GM12865 (cell line): ENCODE measurements around the gene PPM1H.

Experiments used
- DNase-seq: peaks from one replicate; pipeline ENCODE4 v3.0.0; 2010; ENCODE audit warnings: low read depth
- H3K4me3 ChIP-seq: 2 replicates; pipeline ENCODE4 v1.5.1; 2011; ENCODE audit warnings: mild to moderate bottlenecking, low read depth, low read length, control low read depth
- CTCF ChIP-seq: IDR thresholded peaks from 2 replicates; pipeline ENCODE4 v1.5.1; 2011; ENCODE audit warnings: low read length, control low read depth, low read depth, inconsistent platforms; ENCODE audit not compliant: insufficient read depth; ENCODE audit errors: missing control alignments

The PPM1H gene

GRCh38 chr12:62898526-62898925 is 36.4 kb downstream of the PPM1H start:
- peak; percentile 15 for DNase-seq
- no peak for TF ChIP-seq CTCF
- no peak overlapping the region for H3K4me3 ChIP-seq

- TF ChIP-seq CTCF: no peak
- no peak overlapping the region for H3K4me3 ChIP-seq
- no peak for DNase-seq
Observed at GRCh38 chr12:62895351-62895877, 39.5 kb downstream of the PPM1H start.

- TF ChIP-seq CTCF: no peak
- H3K4me3 ChIP-seq: no peak overlapping the region
- DNase-seq: no peak
Observed at GRCh38 chr12:62893276-62893675, 41.7 kb downstream of the PPM1H start.

- H3K4me3 ChIP-seq: no peak overlapping the region
- TF ChIP-seq CTCF: no peak
- no peak for DNase-seq
Observed at GRCh38 chr12:62891805-62892549, 43.0 kb downstream of the PPM1H start.

- no peak for TF ChIP-seq CTCF
- DNase-seq: no peak
- no peak overlapping the region for H3K4me3 ChIP-seq
Observed at GRCh38 chr12:62888454-62889110, 46.4 kb downstream of the PPM1H start.

GRCh38 chr12:62886796-62887195 is 48.2 kb downstream of the PPM1H start:
- peak; percentile 13 for DNase-seq
- TF ChIP-seq CTCF: no peak
- no peak overlapping the region for H3K4me3 ChIP-seq
